HepG2 (cell line): ENCODE data around the gene WSB1. TPM values are rescaled to one million over a fixed set of nuclear protein-coding genes. Genes with fewer than 3 reads are reported as not detected.

Source experiments
- BCL6 ChIP-seq: IDR thresholded peaks from 2 replicates; pipeline ENCODE4 v1.6.1; 2016; ENCODE audit warnings: missing genetic modification reagents, missing compliant biosample characterization
- CEBPB ChIP-seq: IDR thresholded peaks from 2 replicates; pipeline ENCODE4 v1.6.1; 2011; ENCODE audit warnings: low read depth, low read length, improper control_type of control experiment, borderline replicate concordance
- FOXP1 ChIP-seq, 2 experiments: fragments of 450-650 bp in 1 of 2; IDR thresholded peaks; 2 replicates each; pipeline ENCODE4 v1.6.1; 2017 to 2018; ENCODE audit warnings: antibody characterized with exemption in 1 of 2
- GMEB1 ChIP-seq: sonication (generic); formaldehyde crosslinking; IDR thresholded peaks from 2 replicates; pipeline ENCODE4 v1.5.1; 2020; ENCODE audit warnings: missing genetic modification reagents, mild to moderate bottlenecking, borderline replicate concordance
- KDM3A ChIP-seq: IDR thresholded peaks from 2 replicates; pipeline ENCODE4 v1.6.1; 2018; ENCODE audit warnings: low read depth, missing compliant biosample characterization
- KDM6A ChIP-seq: IDR thresholded peaks from 2 replicates; pipeline ENCODE4 v1.6.1; 2016; ENCODE audit warnings: low read depth
- MEIS2 ChIP-seq: sonication (generic); formaldehyde crosslinking; IDR thresholded peaks from 2 replicates; pipeline ENCODE4 v1.9.0; 2021; ENCODE audit warnings: mild to moderate bottlenecking, missing genetic modification reagents
- MIER3 ChIP-seq: IDR thresholded peaks from 2 replicates; pipeline ENCODE4 v1.6.1; 2016; ENCODE audit warnings: missing compliant biosample characterization, borderline replicate concordance
- MTF2 ChIP-seq: sonication (generic); formaldehyde crosslinking; IDR thresholded peaks from 2 replicates; pipeline ENCODE4 v1.5.0; 2020; ENCODE audit warnings: missing genetic modification reagents, borderline replicate concordance
- NCOA1 ChIP-seq: sonication (generic); formaldehyde crosslinking; IDR thresholded peaks from 2 replicates; pipeline ENCODE4 v1.9.0; 2021; ENCODE audit warnings: missing genetic modification reagents
- ONECUT2 ChIP-seq: sonication (generic); formaldehyde crosslinking; IDR thresholded peaks from 2 replicates; pipeline ENCODE4 v1.4.0; 2020; ENCODE audit warnings: missing genetic modification reagents
- PATZ1 ChIP-seq: sonication (generic); formaldehyde crosslinking; IDR thresholded peaks from 2 replicates; pipeline ENCODE4 v1.4.0; 2020; ENCODE audit warnings: missing genetic modification reagents
- PCBP1 ChIP-seq: fragments of 200-400 bp; formaldehyde crosslinking; IDR thresholded peaks from 2 replicates; pipeline ENCODE4 v1.6.1; 2017; ENCODE audit warnings: mild to moderate bottlenecking, low read depth, low read length, borderline replicate concordance
- PHF21A ChIP-seq: sonication (generic); formaldehyde crosslinking; IDR thresholded peaks from 2 replicates; pipeline ENCODE4 v1.5.0; 2020; ENCODE audit warnings: mild to moderate bottlenecking, missing genetic modification reagents
- RFXANK ChIP-seq: IDR thresholded peaks from 2 replicates; pipeline ENCODE4 v1.6.1; 2016
- SRSF1 ChIP-seq: fragments of 200-400 bp; formaldehyde crosslinking; optimal IDR thresholded peaks from 2 replicates; pipeline ENCODE3; 2017; ENCODE audit warnings: mild to moderate bottlenecking, low read depth, low read length, moderate library complexity
- ZBTB3 ChIP-seq: sonication (generic); formaldehyde crosslinking; IDR thresholded peaks from 2 replicates; pipeline ENCODE4 v1.4.0; 2020; ENCODE audit warnings: low read depth, mild to moderate bottlenecking, moderate library complexity, missing genetic modification reagents, borderline replicate concordance
- ZBTB43 ChIP-seq: sonication (generic); formaldehyde crosslinking; conservative IDR thresholded peaks from 2 replicates; pipeline ENCODE4 v1.4.0; 2020; ENCODE audit warnings: missing genetic modification reagents
- ZEB1 ChIP-seq: IDR thresholded peaks from 2 replicates; pipeline ENCODE4 v1.6.1; 2012; ENCODE audit warnings: mild to moderate bottlenecking, low read depth, inconsistent platforms; ENCODE audit not compliant: insufficient replicate concordance
- ZMAT3 ChIP-seq: sonication (generic); formaldehyde crosslinking; conservative IDR thresholded peaks from 2 replicates; pipeline ENCODE4 v1.7.0; 2021; ENCODE audit warnings: missing genetic modification reagents
- ZNF12 ChIP-seq: sonication (generic); formaldehyde crosslinking; IDR thresholded peaks from 2 replicates; pipeline ENCODE4 v1.5.0; 2020; ENCODE audit warnings: missing genetic modification reagents
- ZNF17 ChIP-seq: sonication (generic); formaldehyde crosslinking; IDR thresholded peaks from 2 replicates; pipeline ENCODE4 v1.5.0; 2020; ENCODE audit warnings: mild to moderate bottlenecking, missing genetic modification reagents
- ZNF24 ChIP-seq: fragments of 450-650 bp; IDR thresholded peaks from 2 replicates; pipeline ENCODE4 v1.6.1; 2017; ENCODE audit warnings: antibody characterized with exemption, mild to moderate bottlenecking
- ZNF367 ChIP-seq: sonication (generic); formaldehyde crosslinking; IDR thresholded peaks from 2 replicates; pipeline ENCODE4 v1.4.0; 2020; ENCODE audit warnings: missing genetic modification reagents, borderline replicate concordance
- ZNF468 ChIP-seq: sonication (generic); formaldehyde crosslinking; IDR thresholded peaks from 2 replicates; pipeline ENCODE4 v1.8.0; 2022; ENCODE audit warnings: mild to moderate bottlenecking, moderate library complexity, missing genetic modification reagents
- ZNF598 ChIP-seq: sonication (generic); formaldehyde crosslinking; IDR thresholded peaks from 2 replicates; pipeline ENCODE4 v1.5.1; 2020; ENCODE audit warnings: mild to moderate bottlenecking, missing genetic modification reagents, borderline replicate concordance
- ZNF75D ChIP-seq: sonication (generic); formaldehyde crosslinking; IDR thresholded peaks from 2 replicates; pipeline ENCODE4 v1.8.1; 2023; ENCODE audit warnings: missing genetic modification reagents, mild to moderate bottlenecking, borderline replicate concordance
- polyA plus RNA-seq, 8 experiments: library from polyadenylated mRNA; depleted of rRNA in 3 of 8; stranded (reverse) in 7 of 8; unstranded in 1 of 8; fragments of >200 nt; fragmentation: Illumina TruSeq in 4 of 8; extraction: Trizol in 4 of 8; gene quantifications; 2 replicates each; pipeline versions ENCODE4 v1.2.1 to v1.2.3, GENCODE V29; 2011 to 2016; ENCODE audit warnings: low read depth in 4 of 8, missing spikeins in 1 of 8, mixed read lengths in 1 of 8; ENCODE audit not compliant: insufficient read depth in 1 of 8
- total RNA-seq, 5 experiments: library from RNA; depleted of rRNA; stranded (reverse); fragments of >200 nt; fragmentation: Illumina TruSeq; extraction: Trizol; gene quantifications; 2 replicates each; pipeline ENCODE4 v1.2.3, GENCODE V29; 2016; ENCODE audit warnings: low read depth in 1 of 5

Gene WSB1
- total and polyA plus RNA-seq, 2 of the 13 experiments (the other 11 are each of a cell fraction or from before 2014, with no cell fraction given): 81.3 to 294 TPM

GRCh38 chr17:27244491-27245223, 49.3 kb upstream of the WSB1 start (continued):
- no peak for TF ChIP-seq ZNF367 (CRISPR knock-in tag)
- TF ChIP-seq RFXANK (CRISPR knock-in tag): no peak
- no peak for TF ChIP-seq MIER3
- TF ChIP-seq ZNF468: no peak
- TF ChIP-seq ZBTB43 (CRISPR knock-in tag): no peak
- peak; percentile 98 for TF ChIP-seq CEBPB
- TF ChIP-seq GMEB1 (CRISPR knock-in tag): no peak
- no peak for TF ChIP-seq ZNF24
- no peak for TF ChIP-seq ZNF75D (CRISPR knock-in tag)
- no peak for TF ChIP-seq SRSF1
- TF ChIP-seq PCBP1: no peak
- TF ChIP-seq MEIS2: no peak
- TF ChIP-seq ONECUT2 (CRISPR knock-in tag): no peak
- 0 out of 2 replicates have a peak, but pooled peaks have one; percentile 34 for TF ChIP-seq ZNF12 (CRISPR knock-in tag)
- TF ChIP-seq FOXP1 (IDR thresholded peaks at IDR 0.05): no peak
- TF ChIP-seq FOXP1 (CRISPR knock-in tag; IDR thresholded peaks at IDR 0.05): no peak
- no peak for TF ChIP-seq MTF2 (CRISPR knock-in tag)
- TF ChIP-seq BCL6: no peak
- no peak for TF ChIP-seq PHF21A
- TF ChIP-seq ZNF598 (CRISPR knock-in tag): no peak
- no peak for TF ChIP-seq NCOA1 (CRISPR knock-in tag)
- no peak for TF ChIP-seq ZEB1
- TF ChIP-seq PATZ1 (CRISPR knock-in tag): no peak
- no peak for TF ChIP-seq KDM3A (CRISPR knock-in tag)
- no peak for TF ChIP-seq ZNF17
- no peak for TF ChIP-seq KDM6A
- TF ChIP-seq ZMAT3 (CRISPR knock-in tag): no peak
- TF ChIP-seq ZBTB3 (CRISPR knock-in tag): no peak
